GM12878 (cell line): ENCODE data around the gene LTBP3. TPM values are rescaled to one million over a fixed set of nuclear protein-coding genes. Genes with fewer than 3 reads are reported as not detected.
A peak's percentile ranks its signal among the peaks of the same experiment; 100 is the strongest.

Experiments used
- ATAC-seq: fragments of 200-7000 bp; cut with Tn5 transposase; 3 replicates; pipeline ENCODE4 v1.9.1; 2020; ENCODE audit warnings: mild to moderate bottlenecking, moderate library complexity
- BruUV-seq: library from RNA; stranded (reverse); fragments of 400-500 nt; replicated peaks from 2 replicates; lab custom pipeline; 2021; lab: Mats Ljungman, UMichigan
- CTCF ChIA-PET: fragments of 300-600 bp; sonication (Branson Sonifier 250); formaldehyde crosslinking; extraction: SDS; loops from one replicate; lab custom pipeline; 2021; ENCODE audit warnings: inconsistent platforms; lab: Yijun Ruan, JAX
- POLR2A ChIA-PET: fragments of 350-600 bp; formaldehyde crosslinking; extraction: SDS; loops from one replicate; lab custom pipeline; 2021; ENCODE audit warnings: inconsistent platforms; lab: Charles Lee
- RAD21 ChIA-PET: fragments of 300-600 bp; sonication (Branson Sonifier 250); formaldehyde crosslinking; loops from one replicate; lab custom pipeline; 2023; ENCODE audit warnings: antibody characterized with exemption; ENCODE audit not compliant: unreplicated experiment; lab: Charles Lee
- SMC1A ChIA-PET: fragments of 300-600 bp; sonication (Branson Sonifier 250); formaldehyde crosslinking; loops from one replicate; lab custom pipeline; 2023; ENCODE audit not compliant: unreplicated experiment, uncharacterized antibody; lab: Charles Lee
- DNase-seq: peaks from one replicate; pipeline ENCODE4 v3.0.0-alpha.2; 2011; ENCODE audit warnings: low read depth, low spot score
- FAIRE-seq: peaks from 3 replicates; lab custom pipeline; 2011; peaks lifted over from hg19 to GRCh38; lab: Jason Lieb, UNC
- H2AFZ ChIP-seq: 2 replicates; pipeline ENCODE4 v1.6.0; 2011; ENCODE audit warnings: low read depth, low read length, control low read depth; ENCODE audit not compliant: control insufficient read depth
- H3K27ac ChIP-seq: 2 replicates; pipeline ENCODE4 v1.5.1; 2011; ENCODE audit warnings: control low read depth; ENCODE audit not compliant: control insufficient read depth, insufficient read depth
- H3K27me3 ChIP-seq, 2 experiments: replicated peaks in 1 of 2; 2 replicates each; pipeline versions ENCODE4 v1.6.0 to v1.6.1; 2011; ENCODE audit warnings: low read length in 1 of 2; ENCODE audit not compliant: control insufficient read depth in 2 of 2, insufficient read depth in 2 of 2
- H3K36me3 ChIP-seq, 2 experiments: 2 replicates each; pipeline ENCODE4 v1.5.1; 2011; ENCODE audit warnings: low read length in 1 of 2; ENCODE audit not compliant: control insufficient read depth in 2 of 2, insufficient read depth in 2 of 2
- H3K4me1 ChIP-seq: 2 replicates; pipeline ENCODE4 v1.6.1; 2011; ENCODE audit warnings: mild to moderate bottlenecking, low read length, moderate library complexity, mixed read lengths; ENCODE audit not compliant: control insufficient read depth, insufficient read depth
- H3K4me2 ChIP-seq: 2 replicates; pipeline ENCODE4 v1.6.0; 2011; ENCODE audit warnings: control low read depth; ENCODE audit not compliant: control insufficient read depth, insufficient read depth
- H3K4me3 ChIP-seq: fragments of 200-600 bp; sonication (generic); 2 replicates; pipeline ENCODE4 v1.5.1; 2016
- H3K79me2 ChIP-seq: 2 replicates; pipeline ENCODE4 v1.6.0; 2011; ENCODE audit warnings: low read length; ENCODE audit not compliant: control insufficient read depth, insufficient read depth
- H3K9ac ChIP-seq: 2 replicates; pipeline ENCODE4 v1.8.0; 2011; ENCODE audit warnings: low read length, control low read depth, mixed read lengths; ENCODE audit not compliant: control insufficient read depth, insufficient read depth
- H3K9me3 ChIP-seq: replicated peaks from 3 replicates; pipeline ENCODE4 v1.5.1; 2011; ENCODE audit warnings: mild to moderate bottlenecking, low read length; ENCODE audit not compliant: control insufficient read depth, insufficient read depth
- H4K20me1 ChIP-seq: 2 replicates; pipeline ENCODE4 v1.6.0; 2011; ENCODE audit not compliant: control insufficient read depth, insufficient read depth
- CUX1 ChIP-seq: IDR thresholded peaks from 2 replicates; pipeline ENCODE4 v1.6.1; 2012; ENCODE audit warnings: improper control_type of control experiment, low read depth, low read length; ENCODE audit not compliant: insufficient replicate concordance
- MEF2A ChIP-seq: IDR thresholded peaks from 2 replicates; pipeline ENCODE4 v1.6.1; 2011; ENCODE audit warnings: low read depth, mild to moderate bottlenecking, low read length, moderate library complexity; ENCODE audit not compliant: insufficient read depth
- MXI1 ChIP-seq: fragments of 150-350 bp; IDR thresholded peaks from 2 replicates; pipeline ENCODE4 v1.6.1; 2011; ENCODE audit warnings: low read depth, mild to moderate bottlenecking, inconsistent platforms, low read length, improper control_type of control experiment
- NFYB ChIP-seq: IDR thresholded peaks from 2 replicates; pipeline ENCODE4 v1.6.1; 2011; ENCODE audit warnings: low read depth, mild to moderate bottlenecking, low read length, improper control_type of control experiment, moderate library complexity; ENCODE audit not compliant: insufficient read depth
- NRF1 ChIP-seq: conservative IDR thresholded peaks from 2 replicates; pipeline ENCODE4 v1.6.1; 2011; ENCODE audit warnings: mild to moderate bottlenecking, low read depth, low read length, improper control_type of control experiment
- PAX5 ChIP-seq: IDR thresholded peaks from 2 replicates; pipeline ENCODE4 v1.6.1; 2011; ENCODE audit warnings: low read depth, low read length, borderline replicate concordance
- POLR2A ChIP-seq: IDR thresholded peaks from 2 replicates; pipeline ENCODE4 v1.6.1; 2011; ENCODE audit warnings: low read depth, mild to moderate bottlenecking, low read length
- RAD51 ChIP-seq: fragments of 450-650 bp; IDR thresholded peaks from 2 replicates; pipeline ENCODE4 v1.6.1; 2016; ENCODE audit warnings: moderate library complexity, mild to moderate bottlenecking, inconsistent platforms
- RBBP5 ChIP-seq: fragments of 200-600 bp; sonication (generic); conservative IDR thresholded peaks from 2 replicates; pipeline ENCODE4 v1.6.1; 2016
- SKIL ChIP-seq: fragments of 450-650 bp; IDR thresholded peaks from 2 replicates; pipeline ENCODE4 v1.6.1; 2017; ENCODE audit warnings: mild to moderate bottlenecking, low read depth, inconsistent platforms; ENCODE audit not compliant: poor library complexity, severe bottlenecking
- SMAD5 ChIP-seq: IDR thresholded peaks from 2 replicates; pipeline ENCODE4 v1.6.1; 2016; ENCODE audit warnings: antibody characterized with exemption, low read depth
- SMC3 ChIP-seq: IDR thresholded peaks from 2 replicates; pipeline ENCODE4 v1.6.1; 2011; ENCODE audit warnings: low read length, improper control_type of control experiment, borderline replicate concordance
- ZBED1 ChIP-seq: IDR thresholded peaks from 2 replicates; pipeline ENCODE4 v1.6.1; 2016; ENCODE audit warnings: borderline replicate concordance
- ZZZ3 ChIP-seq: IDR thresholded peaks from 2 replicates; pipeline ENCODE4 v1.6.1; 2011; ENCODE audit warnings: low read depth; ENCODE audit not compliant: control insufficient read depth, insufficient read length
- WGBS: methylation state at CpG from one replicate; pipeline ENCODE4 v1.1.6; 2016; ENCODE audit warnings: low lambda C conversion rate; ENCODE audit not compliant: insufficient replicate concordance, insufficient coverage; ENCODE audit errors: missing lambda C conversion rate; 5-methylcytosine and 5-hydroxymethylcytosine counted together
- in situ Hi-C: fragments of 300-500 bp; cut with MboI; formaldehyde crosslinking; loops from 9 replicates; pipeline ENCODE4 v1.14.3; 2018; ENCODE audit warnings: mixed read lengths
- intact Hi-C: fragments of 100-400 bp; cut with micrococcal nuclease; formaldehyde crosslinking; loops from one replicate; pipeline ENCODE4 v1.14.2; 2022; ENCODE audit not compliant: unreplicated experiment
- polyA plus RNA-seq, 11 experiments: library from polyadenylated mRNA; depleted of rRNA in 4 of 11; unstranded in 6 of 11; stranded (reverse) in 5 of 11; fragments of >200 nt; fragmentation: Nextera tagmentation in 4 of 11; fragmentation: Illumina TruSeq in 1 of 11; extraction: Ambion mirVana in 4 of 11; extraction: Trizol in 1 of 11; gene quantifications; 1 replicate in 1 of 11; 2 replicates in 10 of 11; pipeline versions ENCODE4 v1.2.1 to v1.2.3, GENCODE V29; 2011 to 2016; ENCODE audit warnings: inconsistent platforms in 2 of 11, missing spikeins in 2 of 11, low read depth in 1 of 11
- total RNA-seq, 4 experiments: library from RNA; depleted of rRNA in 3 of 4; stranded (reverse); fragments of >200 nt in 3 of 4; fragmentation: Illumina TruSeq in 1 of 4; extraction: Trizol in 1 of 4; gene quantifications; 2 replicates each; pipeline versions ENCODE4 v1.2.1 to v1.2.3, GENCODE V29; 2013 to 2021

The LTBP3 gene
- total and polyA plus RNA-seq, 10 of the 15 experiments (the other 5 are each of a cell fraction or from before 2014, with no cell fraction given) = 2.2 to 12.2 (median 6.2) TPM; not detected in 2

GRCh38 chr11:65501472-65502273, 56.5 kb downstream of the LTBP3 start (continued):
- TF ChIP-seq SKIL = peak; percentile 4
- TF ChIP-seq RBBP5 = no peak
- peak; percentile 78 for TF ChIP-seq SMAD5
- TF ChIP-seq RAD51 = no peak
- peak; percentile 38; the same call in 1 of the 2 replicates for TF ChIP-seq ZBED1
- TF ChIP-seq PAX5 = 0 out of 2 replicates have a peak, but pooled peaks have one; percentile 5
- TF ChIP-seq MXI1 = peak; percentile 80; the same call in 1 of the 2 replicates
- TF ChIP-seq NFYB = no peak

GRCh38 chr11:65501186-65501471, 57.0 kb downstream of the LTBP3 start:
- intact Hi-C loops = no loop called here
- ChIA-PET CTCF (interaction anchor here (7.0 to 27.9 kb wide), 3 partner anchors 6 to 83 kb away, joined by 77 to 728 read pairs (median 93); no protein-coding TSS in a partner anchor), POLR2A (interaction anchor here (2.1 to 16.2 kb wide), 5 partner anchors 5 to 81 kb away, joined by 11 to 429 read pairs (median 192); partner anchors contain the start of genes MALAT1 and NEAT1), RAD21 (interaction anchor here (1.8 to 14.2 kb wide), 3 partner anchors 9 to 79 kb away, joined by 5 to 282 read pairs (median 208); partner anchors contain the start of gene NEAT1), SMC1A (interaction anchor here (9.1 to 19.3 kb wide), 3 partner anchors 8 to 83 kb away, joined by 115 to 481 read pairs (median 146); partner anchors contain the start of gene MALAT1)
- peak overlapping the region; percentile 98 for H3K4me3 ChIP-seq
- H3K36me3 ChIP-seq = peaks cover 6 to 35% of the 10 kb centered on the region in 2 experiments
- H3K4me2 ChIP-seq = no peak overlapping the region
- no TSS peak for BruUV-seq
- H3K79me2 ChIP-seq = peaks cover 96% of the 10 kb centered on the region
- in situ Hi-C loops = no loop called here
- 0% methylated on average over 2 of the region's 2 CpGs for WGBS
- peak overlapping the region; percentile 100 for H3K27ac ChIP-seq
- ATAC-seq = no peak
- no peaks in the 10 kb centered on the region for H3K9me3 ChIP-seq
- FAIRE-seq = no peak
- no peak for DNase-seq
- peak overlapping the region; percentile 100 for H3K9ac ChIP-seq
- H3K27me3 ChIP-seq = no peaks in the 10 kb centered on the region
- no peak overlapping the region for H2AFZ ChIP-seq
- H4K20me1 ChIP-seq = peaks cover 15% of the 10 kb centered on the region
- H3K4me1 ChIP-seq = peaks cover 13% of the 10 kb centered on the region
- TF ChIP-seq CUX1 (no peak), MEF2A (no peak), POLR2A (peak; percentile 58), NRF1 (no peak), ZZZ3 (no peak), SMC3 (no peak)
